Dendritic cell treated with granulocyte-macrophage colony-stimulating factor and Interleukin-4, amounts not matched to agents 40 ng/mL and 50 ng/mL, for 4 days (primary cell): ENCODE results near the gene RIPOR2.

Source experiments
- H3K27ac Mint-ChIP-seq: one replicate; pipeline ENCODE4 v1.8.0; 2022; ENCODE audit warnings: mild to moderate bottlenecking, mixed read lengths
- H3K27me3 Mint-ChIP-seq: one replicate; pipeline ENCODE4 v1.8.0; 2022; ENCODE audit warnings: mild to moderate bottlenecking, mixed read lengths
- H3K36me3 Mint-ChIP-seq: one replicate; pipeline ENCODE4 v1.8.0; 2022; ENCODE audit warnings: low read depth, mixed read lengths
- H3K4me1 Mint-ChIP-seq: one replicate; pipeline ENCODE4 v1.8.0; 2022; ENCODE audit warnings: low read depth, mixed read lengths
- H3K4me3 Mint-ChIP-seq: one replicate; pipeline ENCODE4 v1.8.0; 2022; ENCODE audit warnings: mild to moderate bottlenecking, moderate library complexity, mixed read lengths
- H3K9me3 Mint-ChIP-seq: one replicate; pipeline ENCODE4 v1.8.0; 2022; ENCODE audit warnings: mixed read lengths
- intact Hi-C: fragments of 100-400 bp; cut with micrococcal nuclease; formaldehyde crosslinking; loops from one replicate; pipeline ENCODE4 v1.15.0; 2022

The RIPOR2 gene

GRCh38 chr6:24910331-24910960 is 25.3 kb downstream of the RIPOR2 start:
- peaks cover 6% of the 10 kb centered on the region for H3K27me3 Mint-ChIP-seq
- H3K9me3 Mint-ChIP-seq: no peaks in the 10 kb centered on the region
- intact Hi-C loops: no loop called here
- H3K4me1 Mint-ChIP-seq: peaks cover 73% of the 10 kb centered on the region
- H3K4me3 Mint-ChIP-seq: peak overlapping the region; percentile 76
- peak overlapping the region; percentile 61 for H3K27ac Mint-ChIP-seq
- no peaks in the 10 kb centered on the region for H3K36me3 Mint-ChIP-seq

- Mint-ChIP-seq H3K4me3 (peak overlapping the region; percentile 76), H3K27me3 (peaks cover 6% of the 10 kb centered on the region), H3K9me3 (no peaks in the 10 kb centered on the region), H3K36me3 (no peaks in the 10 kb centered on the region), H3K4me1 (peaks cover 73% of the 10 kb centered on the region), H3K27ac (peak overlapping the region; percentile 61)
- intact Hi-C loops: loop anchor here (2.0 kb wide), 1 partner anchor 53 kb away; no protein-coding TSS in a partner anchor
Measured at GRCh38 chr6:24909241-24910216, 26.2 kb downstream of the RIPOR2 start.

- peak overlapping the region; percentile 18 for H3K27ac Mint-ChIP-seq
- intact Hi-C loops: loop anchor here (2.0 kb wide), 1 partner anchor 52 kb away; no protein-coding TSS in a partner anchor
- peaks cover 72% of the 10 kb centered on the region for H3K4me1 Mint-ChIP-seq
- no peak overlapping the region for H3K4me3 Mint-ChIP-seq
- H3K27me3 Mint-ChIP-seq: peaks cover 6% of the 10 kb centered on the region
- no peaks in the 10 kb centered on the region for H3K9me3 Mint-ChIP-seq
- H3K36me3 Mint-ChIP-seq: no peaks in the 10 kb centered on the region
Measured at GRCh38 chr6:24908650-24909035, 27.1 kb downstream of the RIPOR2 start.

- Mint-ChIP-seq H3K4me1 (peaks cover 66% of the 10 kb centered on the region), H3K27ac (peak overlapping the region; percentile 18), H3K36me3 (no peaks in the 10 kb centered on the region), H3K27me3 (peaks cover 6% of the 10 kb centered on the region), H3K9me3 (no peaks in the 10 kb centered on the region), H3K4me3 (peak overlapping the region; percentile 39)
- intact Hi-C loops: loop anchor here (2.0 kb wide), 1 partner anchor 51 kb away; no protein-coding TSS in a partner anchor
Measured at GRCh38 chr6:24907919-24908649, 27.7 kb downstream of the RIPOR2 start.

- Mint-ChIP-seq H3K4me3 (no peak overlapping the region), H3K9me3 (no peaks in the 10 kb centered on the region), H3K4me1 (peaks cover 60% of the 10 kb centered on the region), H3K27ac (no peak overlapping the region), H3K36me3 (no peaks in the 10 kb centered on the region), H3K27me3 (peaks cover 6% of the 10 kb centered on the region)
- intact Hi-C loops: no loop called here
Measured at GRCh38 chr6:24906314-24906713, 29.4 kb downstream of the RIPOR2 start.

DNA sequence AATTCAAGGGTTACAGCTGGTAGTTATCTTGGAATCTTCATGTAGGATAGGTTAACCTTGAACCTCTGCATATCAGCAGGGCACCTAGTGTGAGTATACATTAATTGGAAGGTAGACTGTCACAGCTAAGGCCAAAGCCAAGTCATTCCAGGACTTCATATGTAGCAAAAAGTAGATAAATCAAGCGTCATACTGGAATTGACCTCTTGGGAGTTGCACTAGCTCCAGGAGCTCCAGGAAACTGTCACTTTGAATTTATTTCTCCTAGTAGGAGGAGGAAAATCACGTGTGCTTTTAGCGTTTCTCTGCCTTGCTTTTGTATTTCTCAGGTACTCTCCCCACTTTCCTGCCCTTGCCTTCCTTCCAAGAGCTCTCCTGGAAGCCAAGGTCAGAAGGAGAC is 30.3 kb downstream of the RIPOR2 start:
- intact Hi-C loops: no loop called here
- H3K4me1 Mint-ChIP-seq: peaks cover 51% of the 10 kb centered on the region
- H3K27ac Mint-ChIP-seq: no peak overlapping the region

GRCh38 chr6:24903681-24904080 is 32.1 kb downstream of the RIPOR2 start:
- intact Hi-C loops: no loop called here

More for the DNA sequence above, 30.3 kb downstream of the RIPOR2 start:
- no peak overlapping the region for H3K4me3 Mint-ChIP-seq
- peaks cover 5% of the 10 kb centered on the region for H3K27me3 Mint-ChIP-seq
- H3K36me3 Mint-ChIP-seq: no peaks in the 10 kb centered on the region
- H3K9me3 Mint-ChIP-seq: no peaks in the 10 kb centered on the region

DNA sequence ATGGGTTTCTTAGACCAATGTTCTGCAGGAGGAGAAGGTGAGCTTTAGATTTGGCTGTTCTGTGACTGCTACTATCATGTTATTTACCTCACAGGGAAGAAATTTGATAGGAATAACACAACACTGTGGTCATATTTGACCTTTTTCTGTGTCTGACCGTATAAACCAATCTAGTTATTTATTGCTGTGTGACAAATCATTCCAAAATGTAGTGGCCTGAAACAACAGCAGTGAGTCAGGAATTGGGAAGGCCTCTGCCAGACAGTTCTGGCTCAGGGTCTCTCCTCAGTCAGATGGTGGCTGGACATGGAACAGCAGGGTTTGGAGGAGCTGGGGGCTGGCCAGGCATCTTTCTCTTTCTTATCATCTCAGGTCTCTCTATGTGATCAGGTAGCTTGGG is 33.0 kb downstream of the RIPOR2 start:
- H3K4me3 Mint-ChIP-seq: no peak overlapping the region
- no peaks in the 10 kb centered on the region for H3K36me3 Mint-ChIP-seq
- intact Hi-C loops: no loop called here

More at GRCh38 chr6:24903681-24904080, 32.1 kb downstream of the RIPOR2 start:
- Mint-ChIP-seq H3K4me1 (peaks cover 33% of the 10 kb centered on the region), H3K36me3 (no peaks in the 10 kb centered on the region), H3K27me3 (no peaks in the 10 kb centered on the region), H3K9me3 (no peaks in the 10 kb centered on the region), H3K27ac (no peak overlapping the region), H3K4me3 (no peak overlapping the region)

GRCh38 chr6:24901698-24902328 is 33.9 kb downstream of the RIPOR2 start:
- Mint-ChIP-seq H3K36me3 (no peaks in the 10 kb centered on the region), H3K4me1 (peaks cover 22% of the 10 kb centered on the region), H3K27me3 (no peaks in the 10 kb centered on the region), H3K9me3 (no peaks in the 10 kb centered on the region), H3K4me3 (no peak overlapping the region), H3K27ac (no peak overlapping the region)
- intact Hi-C loops: no loop called here

More for the DNA sequence above, 33.0 kb downstream of the RIPOR2 start:
- no peaks in the 10 kb centered on the region for H3K27me3 Mint-ChIP-seq
- H3K27ac Mint-ChIP-seq: no peak overlapping the region
- no peaks in the 10 kb centered on the region for H3K9me3 Mint-ChIP-seq
- peaks cover 27% of the 10 kb centered on the region for H3K4me1 Mint-ChIP-seq

- H3K27me3 Mint-ChIP-seq: no peaks in the 10 kb centered on the region
- no peak overlapping the region for H3K4me3 Mint-ChIP-seq
- no peak overlapping the region for H3K27ac Mint-ChIP-seq
- no peaks in the 10 kb centered on the region for H3K9me3 Mint-ChIP-seq
- H3K4me1 Mint-ChIP-seq: peaks cover 16% of the 10 kb centered on the region
- no peaks in the 10 kb centered on the region for H3K36me3 Mint-ChIP-seq
- intact Hi-C loops: no loop called here
Measured at GRCh38 chr6:24900917-24901697, 34.7 kb downstream of the RIPOR2 start.

DNA sequence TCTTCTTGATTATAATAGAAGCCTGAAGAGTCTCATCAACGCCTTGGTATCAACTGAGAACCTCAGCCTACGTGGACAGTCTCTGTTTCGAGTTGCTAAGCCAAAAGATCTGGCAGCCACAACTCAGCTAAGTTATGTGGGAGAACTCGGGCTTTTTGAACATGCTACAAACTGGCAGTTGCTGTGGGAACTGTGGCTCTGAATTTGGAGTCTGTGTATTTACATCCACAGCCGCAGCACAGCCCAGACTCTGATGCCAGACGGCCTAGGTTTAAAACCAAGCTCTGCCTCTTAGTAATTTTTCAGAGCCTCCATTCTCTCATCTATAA is 35.8 kb downstream of the RIPOR2 start:
- Mint-ChIP-seq H3K36me3 (no peaks in the 10 kb centered on the region), H3K4me1 (peaks cover 16% of the 10 kb centered on the region), H3K27ac (no peak overlapping the region), H3K27me3 (no peaks in the 10 kb centered on the region), H3K9me3 (no peaks in the 10 kb centered on the region), H3K4me3 (no peak overlapping the region)
- intact Hi-C loops: no loop called here

GRCh38 chr6:24899136-24899996 is 36.4 kb downstream of the RIPOR2 start:
- no peaks in the 10 kb centered on the region for H3K36me3 Mint-ChIP-seq
- intact Hi-C loops: no loop called here
- H3K27ac Mint-ChIP-seq: no peak overlapping the region
- H3K4me1 Mint-ChIP-seq: peaks cover 16% of the 10 kb centered on the region
- H3K27me3 Mint-ChIP-seq: no peaks in the 10 kb centered on the region
- H3K9me3 Mint-ChIP-seq: no peaks in the 10 kb centered on the region
- no peak overlapping the region for H3K4me3 Mint-ChIP-seq
